H9 (cell line): ENCODE data around the gene GRID2. TPM values are rescaled to one million over a fixed set of nuclear protein-coding genes. Genes with fewer than 3 reads are reported as not detected.

Source experiments
- DNase-seq: peaks from one replicate; pipeline ENCODE4 v3.0.0-alpha.2; 2017
- H2AFZ ChIP-seq: one replicate; pipeline ENCODE4 v1.6.1; 2013; ENCODE audit warnings: mild to moderate bottlenecking, low read length, control low read depth, moderate library complexity
- H2AK5ac ChIP-seq: 2 replicates; pipeline ENCODE4 v1.6.1; 2013; ENCODE audit warnings: low read length, control low read depth, mixed read lengths; ENCODE audit not compliant: insufficient read length
- H2BK120ac ChIP-seq: one replicate; pipeline ENCODE4 v1.6.1; 2013; ENCODE audit warnings: low read depth, mild to moderate bottlenecking, low read length, control low read depth, inconsistent platforms; ENCODE audit not compliant: poor library complexity, severe bottlenecking
- H2BK12ac ChIP-seq: 2 replicates; pipeline ENCODE4 v1.6.1; 2013; ENCODE audit warnings: low read length, control low read depth, mixed read lengths, low read depth; ENCODE audit not compliant: insufficient read length
- H2BK15ac ChIP-seq: 2 replicates; pipeline ENCODE4 v1.6.1; 2013; ENCODE audit warnings: low read depth, low read length, control low read depth
- H2BK20ac ChIP-seq: one replicate; pipeline ENCODE4 v1.6.1; 2013; ENCODE audit warnings: low read depth, mild to moderate bottlenecking, low read length, control low read depth, inconsistent platforms; ENCODE audit not compliant: poor library complexity, severe bottlenecking
- H2BK5ac ChIP-seq: 2 replicates; pipeline ENCODE4 v1.6.1; 2013; ENCODE audit warnings: low read length, control low read depth, mixed read lengths; ENCODE audit not compliant: insufficient read length
- H3K14ac ChIP-seq: 2 replicates; pipeline ENCODE4 v1.6.1; 2013; ENCODE audit warnings: low read length, control low read depth; ENCODE audit not compliant: insufficient read depth
- H3K18ac ChIP-seq: 2 replicates; pipeline ENCODE4 v1.6.1; 2013; ENCODE audit warnings: low read depth, mild to moderate bottlenecking, mixed read lengths, low read length, control low read depth; ENCODE audit not compliant: insufficient read length
- H3K23ac ChIP-seq: 2 replicates; pipeline ENCODE4 v1.6.1; 2013; ENCODE audit warnings: low read length, control low read depth, mixed read lengths, low read depth; ENCODE audit not compliant: insufficient read length
- H3K23me2 ChIP-seq: 2 replicates; pipeline ENCODE4 v1.6.1; 2013; ENCODE audit warnings: low read depth, mild to moderate bottlenecking, mixed read lengths, low read length, control low read depth; ENCODE audit not compliant: insufficient read length, poor library complexity, severe bottlenecking
- H3K27ac ChIP-seq: 2 replicates; pipeline ENCODE4 v1.5.1; 2013; ENCODE audit warnings: low read length, control low read depth, mixed read lengths, low read depth; ENCODE audit not compliant: insufficient read length
- H3K27me3 ChIP-seq: 2 replicates; pipeline ENCODE4 v1.6.1; 2013; ENCODE audit warnings: low read length, control low read depth, inconsistent platforms; ENCODE audit not compliant: insufficient read depth
- H3K4ac ChIP-seq: 2 replicates; pipeline ENCODE4 v1.6.1; 2013; ENCODE audit warnings: low read depth, mild to moderate bottlenecking, control low read depth, inconsistent platforms, low read length, moderate library complexity
- H3K4me1 ChIP-seq: 2 replicates; pipeline ENCODE4 v1.6.1; 2013; ENCODE audit warnings: low read length, control low read depth, inconsistent platforms; ENCODE audit not compliant: insufficient read depth
- H3K4me2 ChIP-seq: 2 replicates; pipeline ENCODE4 v1.6.1; 2013; ENCODE audit warnings: low read length, control low read depth, mixed read lengths; ENCODE audit not compliant: insufficient read length, insufficient read depth
- H3K56ac ChIP-seq: 2 replicates; pipeline ENCODE4 v1.6.1; 2013; ENCODE audit warnings: low read depth, mild to moderate bottlenecking, mixed read lengths, low read length, control low read depth; ENCODE audit not compliant: insufficient read length
- H3K79me1 ChIP-seq: 2 replicates; pipeline ENCODE4 v1.6.1; 2013; ENCODE audit warnings: low read depth, mild to moderate bottlenecking, moderate library complexity, low read length, control low read depth, inconsistent platforms; ENCODE audit not compliant: insufficient read depth, poor library complexity, severe bottlenecking
- H3K79me2 ChIP-seq: 2 replicates; pipeline ENCODE4 v1.6.1; 2013; ENCODE audit warnings: low read length, control low read depth, inconsistent platforms; ENCODE audit not compliant: insufficient read depth
- H3K9ac ChIP-seq: 2 replicates; pipeline ENCODE4 v1.6.1; 2013; ENCODE audit warnings: low read length, control low read depth, mixed read lengths; ENCODE audit not compliant: insufficient read length; ENCODE audit errors: extremely low read depth
- H3K9me3 ChIP-seq: one replicate; pipeline ENCODE4 v1.6.1; 2013; ENCODE audit warnings: low read depth, low read length, inconsistent platforms; ENCODE audit not compliant: control insufficient read depth
- H3T11ph ChIP-seq: one replicate; pipeline ENCODE4 v1.6.1; 2013; ENCODE audit warnings: mild to moderate bottlenecking, low read length, control low read depth, inconsistent platforms
- H4K20me1 ChIP-seq: one replicate; pipeline ENCODE4 v1.6.1; 2013; ENCODE audit not compliant: control insufficient read depth, insufficient read length, insufficient read depth
- H4K5ac ChIP-seq: 2 replicates; pipeline ENCODE4 v1.6.1; 2013; ENCODE audit warnings: low read depth, mild to moderate bottlenecking, mixed read lengths, low read length, control low read depth; ENCODE audit not compliant: insufficient read length
- H4K8ac ChIP-seq: replicated peaks from 2 replicates; pipeline ENCODE4 v1.6.1; 2013; ENCODE audit warnings: low read length, control low read depth, mixed read lengths, low read depth; ENCODE audit not compliant: insufficient read length
- H4K91ac ChIP-seq: 2 replicates; pipeline ENCODE4 v1.6.1; 2013; ENCODE audit warnings: low read depth, mild to moderate bottlenecking, moderate library complexity, mixed read lengths, low read length, control low read depth; ENCODE audit not compliant: insufficient read length
- H3K27ac Mint-ChIP-seq, 3 experiments: 2 replicates in 2 of 3; 3 replicates in 1 of 3; pipeline ENCODE4 v1.8.0; 2020 to 2021; ENCODE audit warnings: mixed read lengths in 3 of 3, mild to moderate bottlenecking in 1 of 3, moderate library complexity in 1 of 3
- H3K27me3 Mint-ChIP-seq: 2 replicates; pipeline ENCODE4 v1.8.0; 2021; ENCODE audit warnings: low read depth, mild to moderate bottlenecking, moderate library complexity, mixed read lengths
- H3K36me3 Mint-ChIP-seq, 3 experiments: 2 replicates in 2 of 3; 3 replicates in 1 of 3; pipeline ENCODE4 v1.8.0; 2020 to 2021; ENCODE audit warnings: low read depth in 3 of 3, mixed read lengths in 3 of 3; ENCODE audit not compliant: insufficient read depth in 1 of 3
- H3K4me1 Mint-ChIP-seq, 2 experiments: 2 replicates each; pipeline ENCODE4 v1.8.0; 2020; ENCODE audit warnings: mixed read lengths in 2 of 2
- H3K4me3 Mint-ChIP-seq, 2 experiments: 2 replicates in 1 of 2; 3 replicates in 1 of 2; pipeline ENCODE4 v1.8.0; 2020 to 2021; ENCODE audit warnings: mild to moderate bottlenecking in 2 of 2, mixed read lengths in 2 of 2, moderate library complexity in 1 of 2
- H3K9me3 Mint-ChIP-seq, 2 experiments: 2 replicates in 1 of 2; 3 replicates in 1 of 2; pipeline ENCODE4 v1.8.0; 2020; ENCODE audit warnings: mild to moderate bottlenecking in 2 of 2, mixed read lengths in 2 of 2, moderate library complexity in 1 of 2
- WGBS: extraction: QIAGEN DNeasy Blood & Tissue Kit; methylation state at CpG from one replicate; pipeline ENCODE4 v1.1.7; 2013; ENCODE audit warnings: missing lambda C conversion rate, low lambda C conversion rate, mixed read lengths; ENCODE audit not compliant: insufficient read length; ENCODE audit errors: extremely low coverage; 5-methylcytosine and 5-hydroxymethylcytosine counted together
- total RNA-seq: library from RNA; stranded (reverse); gene quantifications from 2 replicates; pipeline ENCODE4 v1.2.1, GENCODE V29; 2021
- TF ChIP-seq, protein P1 (sequence below): fragments of 200-600 bp; sonication (generic); conservative IDR thresholded peaks from 3 replicates; pipeline ENCODE4 v1.8.0; 2021; ENCODE audit warnings: antibody characterized with exemption, mild to moderate bottlenecking

Gene GRID2
- total RNA-seq, 1 experiment from 2014 or later: 21.8 TPM

DNA sequence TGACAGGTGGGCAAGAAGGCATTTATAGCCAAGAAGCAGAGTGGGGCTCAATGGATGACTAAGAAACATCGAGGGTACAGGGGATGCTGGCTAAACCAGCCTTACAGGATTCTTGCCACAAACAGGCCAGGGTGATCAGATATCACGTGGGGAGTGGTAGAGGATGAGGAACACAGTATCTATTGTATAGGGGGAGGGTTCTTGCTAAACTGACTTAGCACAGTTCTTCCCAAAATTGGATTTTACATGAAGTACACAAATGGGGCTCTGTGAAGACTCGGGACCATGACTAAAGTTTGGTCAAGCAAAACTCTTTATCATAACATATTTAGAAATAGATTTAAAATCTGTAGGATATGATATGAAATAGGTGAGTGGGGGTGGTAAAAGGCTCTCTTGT lies 1380.8 kb downstream of the GRID2 start:
- H3K27me3 Mint-ChIP-seq: no peaks in the 10 kb centered on the region
- no CpG with 5 or more reads among the region's 3 CpGs for WGBS
- H3K4me1 ChIP-seq: no peaks in the 10 kb centered on the region; the same call in 1 of the 2 replicates
- H3K79me1 ChIP-seq: no peaks in the 10 kb centered on the region
- no peak overlapping the region for H3K4me2 ChIP-seq
- H4K91ac ChIP-seq: no peak overlapping the region
- no peak overlapping the region for H3K14ac ChIP-seq
- H3K56ac ChIP-seq: no peak overlapping the region
- H3T11ph ChIP-seq: no peak overlapping the region
- no peaks in the 10 kb centered on the region for H3K23me2 ChIP-seq
- no peak overlapping the region for H2BK20ac ChIP-seq
- no peak overlapping the region for H3K18ac ChIP-seq
- no peak for DNase-seq
- no peak overlapping the region for H2AFZ ChIP-seq
- H3K9ac ChIP-seq: no peak overlapping the region
- no peak overlapping the region for H2BK12ac ChIP-seq
- H3K27ac ChIP-seq: no peak overlapping the region
- H3K36me3 Mint-ChIP-seq: peaks cover 0 to 2% (median 0%) of the 10 kb centered on the region in 3 experiments; a peak in 2 of 7 replicates
- H3K4me3 Mint-ChIP-seq: no peak overlapping the region
- no peak overlapping the region for H2AK5ac ChIP-seq
- H2BK120ac ChIP-seq: no peak overlapping the region
- H3K9me3 Mint-ChIP-seq: peaks cover 0 to 3% of the 10 kb centered on the region in 2 experiments; a peak in 1 of 5 replicates
- H3K4ac ChIP-seq: no peak overlapping the region
- no peak overlapping the region for H2BK15ac ChIP-seq
- H2BK5ac ChIP-seq: no peak overlapping the region
- TF ChIP-seq, protein P1, sequence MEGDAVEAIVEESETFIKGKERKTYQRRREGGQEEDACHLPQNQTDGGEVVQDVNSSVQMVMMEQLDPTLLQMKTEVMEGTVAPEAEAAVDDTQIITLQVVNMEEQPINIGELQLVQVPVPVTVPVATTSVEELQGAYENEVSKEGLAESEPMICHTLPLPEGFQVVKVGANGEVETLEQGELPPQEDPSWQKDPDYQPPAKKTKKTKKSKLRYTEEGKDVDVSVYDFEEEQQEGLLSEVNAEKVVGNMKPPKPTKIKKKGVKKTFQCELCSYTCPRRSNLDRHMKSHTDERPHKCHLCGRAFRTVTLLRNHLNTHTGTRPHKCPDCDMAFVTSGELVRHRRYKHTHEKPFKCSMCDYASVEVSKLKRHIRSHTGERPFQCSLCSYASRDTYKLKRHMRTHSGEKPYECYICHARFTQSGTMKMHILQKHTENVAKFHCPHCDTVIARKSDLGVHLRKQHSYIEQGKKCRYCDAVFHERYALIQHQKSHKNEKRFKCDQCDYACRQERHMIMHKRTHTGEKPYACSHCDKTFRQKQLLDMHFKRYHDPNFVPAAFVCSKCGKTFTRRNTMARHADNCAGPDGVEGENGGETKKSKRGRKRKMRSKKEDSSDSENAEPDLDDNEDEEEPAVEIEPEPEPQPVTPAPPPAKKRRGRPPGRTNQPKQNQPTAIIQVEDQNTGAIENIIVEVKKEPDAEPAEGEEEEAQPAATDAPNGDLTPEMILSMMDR: no peak
- H3K27me3 ChIP-seq: no peaks in the 10 kb centered on the region
- H3K23ac ChIP-seq: no peak overlapping the region
- H3K27ac Mint-ChIP-seq: no peak overlapping the region
- H3K9me3 ChIP-seq: no peaks in the 10 kb centered on the region
- H3K4me1 Mint-ChIP-seq: 0 out of 4 replicates have a peak, but pooled peaks cover 0 to 3% of the 10 kb centered on the region in 2 experiments
- H4K20me1 ChIP-seq: no peaks in the 10 kb centered on the region
- no peak overlapping the region for H4K8ac ChIP-seq
- no peak overlapping the region for H4K5ac ChIP-seq
- no peaks in the 10 kb centered on the region for H3K79me2 ChIP-seq
